T-helper 2 cell (primary cell): Measurements from ENCODE around the gene ABHD14A.

Source experiments
- DNase-seq, 5 experiments: peaks; one replicate each; pipeline versions ENCODE4 v3.0.0 to v3.0.0-alpha.2; 2012 to 2022

The ABHD14A gene

DNA sequence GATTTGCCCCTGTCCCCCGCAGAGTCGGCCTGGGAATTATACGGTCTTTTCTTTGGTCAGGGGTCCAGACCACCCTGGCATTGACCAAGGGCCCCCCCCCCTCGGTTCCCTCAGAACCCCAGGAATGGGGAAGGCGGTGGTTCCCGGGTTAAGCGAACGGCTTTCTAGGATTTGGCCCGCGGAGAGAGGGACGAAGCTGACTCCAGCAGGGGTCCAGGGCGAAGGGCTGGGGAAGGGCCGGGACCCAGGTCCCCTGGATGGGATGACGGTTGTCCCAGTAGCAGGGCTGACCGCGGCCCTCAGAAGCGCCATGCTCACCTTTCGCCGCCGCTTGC, 33.4 kb upstream of the ABHD14A start:
- DNase-seq = no peak

DNA sequence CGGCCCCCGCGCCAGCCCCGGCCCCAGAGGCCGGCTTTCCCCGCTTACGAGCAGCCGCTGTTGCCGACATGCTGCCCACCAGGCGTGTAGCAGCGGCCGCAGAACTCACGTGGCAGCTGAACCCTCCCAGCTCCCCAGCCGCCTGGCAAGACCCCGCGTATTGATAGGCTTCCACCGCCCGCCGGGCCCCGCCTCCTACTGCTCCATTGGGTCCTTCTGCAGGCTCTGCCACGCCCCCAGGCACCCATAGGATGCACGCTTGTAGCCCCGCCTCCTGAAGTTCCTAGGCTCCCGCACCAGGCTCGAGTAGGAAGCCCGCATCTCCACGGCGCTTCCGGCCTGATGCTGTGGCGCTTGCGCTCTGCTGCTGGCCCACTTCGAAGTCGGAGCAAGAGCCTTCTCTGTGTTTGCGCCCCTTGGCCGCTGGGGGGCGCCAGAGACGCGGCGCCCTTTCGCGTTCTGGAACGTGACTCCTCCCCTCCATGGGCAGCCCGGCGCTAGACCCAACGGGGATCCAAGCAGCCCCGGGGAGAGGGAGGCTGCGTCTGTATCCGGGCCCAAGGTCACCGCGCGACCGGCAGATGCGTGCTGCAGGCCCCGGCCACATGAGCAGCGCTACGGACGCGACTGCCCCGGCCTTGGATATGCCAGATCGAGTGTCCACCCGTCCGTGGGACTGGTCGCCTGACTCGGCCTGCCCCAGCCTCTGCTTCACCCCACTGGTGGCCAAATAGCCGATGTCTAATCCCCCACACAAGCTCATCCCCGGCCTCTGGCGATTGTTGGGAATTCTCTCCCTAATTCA, 32.9 kb upstream of the ABHD14A start, which contains the start of the genes PARP3 and RRP9:
Gene PARP3 (plus strand): TSS at position 566 of the 805 bp plus-strand sequence. CDS start 993 bp downstream, outside the sequence.
Gene RRP9 (minus strand): TSS at position 107 of the 805 bp plus-strand sequence. CDS start 37 bp downstream, at position 70.
- peak; percentile 99 to 100 (median 100) for DNase-seq

DNA sequence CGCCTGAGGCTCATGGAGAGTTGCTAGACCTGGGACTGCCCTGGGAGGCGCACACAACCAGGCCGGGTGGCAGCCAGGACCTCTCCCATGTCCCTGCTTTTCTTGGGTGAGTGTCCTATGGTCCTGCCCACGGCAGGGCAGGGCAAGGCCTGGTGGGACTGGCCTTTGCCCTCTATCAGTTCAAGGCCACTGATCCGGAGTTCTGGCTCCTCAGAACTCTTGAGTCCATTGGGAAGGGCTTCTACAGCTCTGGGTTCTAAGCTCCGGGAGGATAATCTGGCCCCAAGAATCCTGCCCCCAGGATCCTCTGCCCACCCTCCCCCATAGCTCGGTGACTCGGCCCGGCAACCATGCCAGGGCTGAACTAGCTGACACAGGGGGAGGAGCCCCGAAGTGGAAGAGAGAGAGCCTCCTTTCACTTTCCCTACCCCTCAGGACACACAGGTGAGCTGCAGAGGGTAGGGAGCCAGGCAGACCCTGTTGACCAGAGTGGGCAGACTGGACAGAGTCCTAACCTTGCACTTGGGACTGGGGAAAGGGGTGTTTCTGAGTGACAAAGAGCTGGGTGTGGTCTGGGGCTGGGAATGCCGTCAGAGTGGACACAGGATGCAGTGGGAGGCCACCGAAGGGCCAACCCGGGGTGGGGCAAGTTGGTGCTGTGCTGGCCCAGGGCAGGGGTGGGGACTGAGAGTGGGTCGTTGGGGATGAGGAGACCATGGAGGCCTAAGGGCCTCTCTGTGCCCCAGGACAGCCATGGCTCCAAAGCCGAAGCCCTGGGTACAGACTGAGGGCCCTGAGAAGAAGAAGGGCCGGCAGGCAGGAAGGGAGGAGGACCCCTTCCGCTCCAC, 32.0 kb upstream of the ABHD14A start:
- DNase-seq = peak in 4 of 5 experiments; percentile 15 to 81 (median 28)

DNA sequence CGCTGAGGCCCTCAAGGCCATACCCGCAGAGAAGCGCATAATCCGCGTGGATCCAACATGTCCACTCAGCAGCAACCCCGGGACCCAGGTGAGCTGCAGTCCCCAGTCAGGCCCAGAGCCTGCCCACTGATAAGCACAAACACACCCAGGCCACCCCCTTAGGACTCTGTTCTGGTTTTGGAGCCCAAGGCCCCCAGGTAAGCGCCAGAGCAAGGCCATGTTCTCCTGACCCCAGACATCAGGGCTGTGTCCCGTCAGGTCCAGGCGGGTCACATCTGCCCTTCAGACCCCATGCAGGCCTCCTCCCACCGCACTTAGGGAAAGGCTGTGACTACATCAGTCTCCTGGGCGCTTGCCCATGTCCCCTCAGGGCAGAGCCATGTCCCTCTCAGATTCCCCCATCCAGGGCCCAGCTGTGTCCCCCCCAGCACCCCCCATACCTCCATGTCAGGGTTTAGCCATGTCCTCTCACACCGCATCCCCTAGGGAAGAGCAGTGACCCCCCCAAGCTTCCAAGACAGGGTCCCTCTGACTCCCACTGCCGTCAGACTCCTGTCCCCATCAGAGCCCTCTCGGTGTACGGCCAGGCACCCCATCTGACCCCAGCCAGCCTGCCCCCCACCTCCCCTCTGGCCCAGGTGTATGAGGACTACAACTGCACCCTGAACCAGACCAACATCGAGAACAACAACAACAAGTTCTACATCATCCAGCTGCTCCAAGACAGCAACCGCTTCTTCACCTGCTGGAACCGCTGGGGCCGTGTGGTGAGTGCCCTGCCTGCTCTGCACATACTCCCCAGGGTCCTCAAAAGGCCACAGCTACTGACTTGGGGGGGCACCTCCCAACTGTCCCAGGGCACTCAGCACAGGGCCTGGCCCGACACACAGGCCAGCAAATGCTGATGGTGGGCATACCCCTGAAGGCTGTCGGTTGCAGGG, 31.1 kb upstream of the ABHD14A start:
- DNase-seq = no peak

DNA sequence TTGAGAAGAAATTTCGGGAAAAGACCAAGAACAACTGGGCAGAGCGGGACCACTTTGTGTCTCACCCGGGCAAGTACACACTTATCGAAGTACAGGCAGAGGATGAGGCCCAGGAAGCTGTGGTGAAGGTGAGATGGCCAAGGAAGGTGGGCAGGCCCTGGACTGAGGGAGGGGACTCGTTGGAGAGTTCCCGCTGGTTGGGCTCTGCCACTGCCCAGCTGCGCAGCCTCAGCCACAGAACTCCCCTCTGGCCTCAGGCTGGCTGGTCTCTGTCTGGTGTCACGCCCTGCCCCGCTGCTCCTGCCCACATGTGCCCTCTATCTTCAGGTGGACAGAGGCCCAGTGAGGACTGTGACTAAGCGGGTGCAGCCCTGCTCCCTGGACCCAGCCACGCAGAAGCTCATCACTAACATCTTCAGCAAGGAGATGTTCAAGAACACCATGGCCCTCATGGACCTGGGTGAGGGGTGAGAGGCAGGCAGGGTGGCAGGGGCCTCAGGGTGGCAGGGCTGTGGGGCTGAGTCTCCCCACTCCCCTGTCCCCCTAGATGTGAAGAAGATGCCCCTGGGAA, 30.3 kb upstream of the ABHD14A start:
- DNase-seq = no peak

DNA sequence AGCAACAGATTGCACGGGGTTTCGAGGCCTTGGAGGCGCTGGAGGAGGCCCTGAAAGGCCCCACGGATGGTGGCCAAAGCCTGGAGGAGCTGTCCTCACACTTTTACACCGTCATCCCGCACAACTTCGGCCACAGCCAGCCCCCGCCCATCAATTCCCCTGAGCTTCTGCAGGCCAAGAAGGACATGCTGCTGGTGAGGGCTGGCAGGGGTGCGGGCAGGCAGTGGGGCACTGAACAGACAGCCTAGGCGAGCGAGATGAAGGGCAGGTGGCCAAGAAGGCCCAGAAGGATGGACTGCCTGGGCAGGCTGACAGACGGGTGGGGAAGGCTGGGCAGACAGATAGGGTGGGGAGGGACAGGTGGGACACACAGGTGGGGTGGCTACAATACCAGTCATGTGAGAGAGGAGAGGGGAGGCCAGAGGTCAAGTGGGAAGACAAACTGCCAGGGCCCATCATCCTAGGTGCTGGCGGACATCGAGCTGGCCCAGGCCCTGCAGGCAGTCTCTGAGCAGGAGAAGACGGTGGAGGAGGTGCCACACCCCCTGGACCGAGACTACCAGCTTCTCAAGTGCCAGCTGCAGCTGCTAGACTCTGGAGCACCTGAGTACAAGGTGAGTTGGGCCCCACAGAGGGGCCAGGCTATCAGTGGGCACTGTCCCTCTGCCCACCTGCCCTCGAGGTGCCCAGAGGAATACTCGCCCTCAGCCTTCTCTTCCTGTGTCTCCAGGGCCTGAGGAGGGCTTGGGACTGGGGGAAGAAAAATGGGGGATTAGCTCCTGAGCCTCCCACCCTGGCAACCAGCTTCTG, 29.6 kb upstream of the ABHD14A start:
- DNase-seq = no peak

DNA sequence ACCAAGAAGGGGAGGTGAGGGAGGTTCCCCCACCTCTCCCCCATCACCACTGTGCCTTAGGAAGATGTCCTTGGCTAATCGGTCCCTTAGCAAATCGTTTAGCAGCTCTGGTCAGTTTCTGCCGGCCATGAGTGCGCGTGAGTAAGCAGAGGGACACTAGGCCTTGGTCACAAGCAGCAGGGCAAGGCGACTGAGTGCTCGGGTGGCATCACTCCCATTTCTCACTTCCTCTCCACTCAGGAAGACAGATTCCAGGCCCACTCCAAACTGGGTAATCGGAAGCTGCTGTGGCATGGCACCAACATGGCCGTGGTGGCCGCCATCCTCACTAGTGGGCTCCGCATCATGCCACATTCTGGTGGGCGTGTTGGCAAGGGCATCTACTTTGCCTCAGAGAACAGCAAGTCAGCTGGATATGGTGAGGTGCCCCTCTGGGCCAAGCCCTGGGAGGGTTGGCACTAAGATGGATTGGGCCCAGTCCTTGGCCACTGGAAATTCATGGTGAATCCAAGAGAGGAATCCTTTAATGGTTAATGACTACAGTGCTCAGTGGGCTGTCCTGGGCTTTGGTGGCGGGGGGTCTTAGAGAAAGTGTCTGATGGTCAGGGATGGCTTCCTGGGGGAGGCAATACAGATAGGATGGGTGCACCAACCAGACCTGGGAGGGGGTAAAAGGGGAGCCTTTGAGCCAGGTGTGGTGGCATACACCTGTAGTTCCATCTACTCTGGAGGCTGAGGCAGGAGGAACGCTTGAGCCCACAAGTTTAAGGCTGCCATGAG, 28.7 kb upstream of the ABHD14A start:
- DNase-seq = no peak

DNA sequence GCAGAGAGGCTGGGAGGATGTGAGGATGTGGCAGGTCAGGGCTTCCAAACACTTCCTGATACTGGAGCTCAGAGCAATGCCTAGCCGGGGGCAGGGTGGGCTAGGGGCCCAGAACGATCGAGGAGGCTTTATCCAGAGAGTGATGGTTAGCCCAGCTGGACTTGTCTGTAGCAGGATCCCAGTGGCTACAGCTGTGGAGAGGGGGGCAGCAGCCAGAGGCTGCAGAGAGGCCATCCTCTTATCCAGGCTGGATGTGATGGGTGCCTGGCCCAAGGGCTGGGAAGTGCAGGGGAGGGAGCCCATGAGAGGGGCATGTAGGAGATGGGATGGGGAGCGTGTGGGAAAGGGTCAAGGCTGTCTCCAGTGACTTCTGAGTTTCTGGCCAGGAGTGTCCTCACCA, 28.1 kb upstream of the ABHD14A start:
- no peak for DNase-seq

DNA sequence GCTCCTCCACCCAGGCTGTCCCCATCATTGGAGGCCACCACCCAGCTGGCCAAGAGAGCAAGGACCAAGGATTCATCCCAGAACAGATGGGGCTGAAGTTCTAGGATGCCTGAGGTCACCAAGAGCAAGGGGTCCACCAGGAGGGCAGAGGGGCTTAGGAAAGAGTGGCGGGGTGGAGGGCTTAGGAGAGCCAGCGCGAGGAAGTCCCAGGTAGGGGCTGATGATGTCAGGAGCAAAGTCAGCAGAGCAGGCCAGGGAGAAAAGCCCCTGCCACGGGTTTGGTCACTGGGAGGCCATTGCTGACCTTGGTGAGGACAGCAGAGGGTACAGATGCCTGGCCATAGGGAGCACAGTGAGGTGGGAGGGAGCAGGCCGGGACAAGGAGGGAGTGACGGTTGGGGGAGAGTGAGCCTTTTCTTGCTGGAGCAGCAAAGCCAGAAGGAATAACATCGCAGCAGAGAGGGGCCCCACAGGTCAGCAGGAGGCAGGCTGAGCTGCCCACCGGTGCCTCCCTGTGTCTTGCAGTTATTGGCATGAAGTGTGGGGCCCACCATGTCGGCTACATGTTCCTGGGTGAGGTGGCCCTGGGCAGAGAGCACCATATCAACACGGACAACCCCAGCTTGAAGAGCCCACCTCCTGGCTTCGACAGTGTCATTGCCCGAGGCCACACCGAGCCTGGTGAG, 27.5 kb upstream of the ABHD14A start:
- DNase-seq = no peak

DNA sequence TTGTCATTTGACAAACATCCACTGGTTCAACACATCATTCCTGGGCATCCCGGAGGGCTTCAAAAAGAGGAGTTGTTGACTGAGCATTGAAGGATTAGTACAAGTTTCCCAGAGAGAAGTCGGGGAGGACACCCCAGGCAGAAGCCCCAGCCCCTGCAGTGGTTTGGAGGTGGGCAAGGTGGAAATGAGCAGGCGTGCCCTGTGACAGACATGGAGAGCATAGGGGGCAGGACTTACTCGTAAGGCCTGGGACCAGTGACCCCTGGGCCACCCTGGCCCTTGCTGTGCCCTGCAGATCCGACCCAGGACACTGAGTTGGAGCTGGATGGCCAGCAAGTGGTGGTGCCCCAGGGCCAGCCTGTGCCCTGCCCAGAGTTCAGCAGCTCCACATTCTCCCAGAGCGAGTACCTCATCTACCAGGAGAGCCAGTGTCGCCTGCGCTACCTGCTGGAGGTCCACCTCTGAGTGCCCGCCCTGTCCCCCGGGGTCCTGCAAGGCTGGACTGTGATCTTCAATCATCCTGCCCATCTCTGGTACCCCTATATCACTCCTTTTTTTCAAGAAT, 26.8 kb upstream of the ABHD14A start:
- no peak for DNase-seq

DNA sequence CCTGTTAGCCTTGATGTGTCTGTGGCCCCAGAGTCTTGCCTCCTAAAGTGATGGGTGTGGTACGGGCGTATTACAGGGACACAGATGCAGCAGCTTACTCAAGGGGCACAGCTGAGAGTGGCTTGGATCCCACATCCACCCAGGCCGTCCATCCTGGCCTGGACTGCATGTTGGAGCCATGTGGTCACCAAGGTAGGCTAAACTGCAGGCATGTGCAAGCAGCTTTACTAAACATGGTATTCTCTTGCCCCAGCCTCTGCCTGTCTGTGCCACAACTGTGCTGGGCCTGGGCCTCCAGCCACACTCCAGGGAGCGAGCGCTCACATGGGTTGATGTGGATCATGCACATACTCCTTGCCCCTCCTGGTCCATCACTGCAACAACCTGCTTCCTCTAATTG, 25.7 kb upstream of the ABHD14A start:
- no peak for DNase-seq

DNA sequence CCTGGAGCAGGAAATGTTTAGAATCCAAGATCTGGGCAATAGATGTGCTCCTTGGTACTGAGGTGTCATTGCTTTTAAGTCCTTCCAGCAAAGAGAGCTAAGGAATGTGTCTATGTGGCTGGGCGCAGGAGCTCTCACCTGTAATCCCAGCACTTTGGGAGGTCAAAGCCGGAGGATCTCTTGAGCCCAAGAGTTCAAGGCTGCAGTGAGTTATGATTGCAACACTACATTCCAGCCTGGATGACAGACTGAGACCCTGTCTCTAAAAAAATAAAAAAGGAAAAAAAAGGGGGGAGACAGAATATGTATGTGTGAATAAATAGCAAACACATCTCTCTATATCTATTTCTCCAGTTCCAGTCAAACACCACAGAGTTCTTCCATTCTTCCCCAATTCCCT, 24.0 kb upstream of the ABHD14A start:
- DNase-seq = no peak

DNA sequence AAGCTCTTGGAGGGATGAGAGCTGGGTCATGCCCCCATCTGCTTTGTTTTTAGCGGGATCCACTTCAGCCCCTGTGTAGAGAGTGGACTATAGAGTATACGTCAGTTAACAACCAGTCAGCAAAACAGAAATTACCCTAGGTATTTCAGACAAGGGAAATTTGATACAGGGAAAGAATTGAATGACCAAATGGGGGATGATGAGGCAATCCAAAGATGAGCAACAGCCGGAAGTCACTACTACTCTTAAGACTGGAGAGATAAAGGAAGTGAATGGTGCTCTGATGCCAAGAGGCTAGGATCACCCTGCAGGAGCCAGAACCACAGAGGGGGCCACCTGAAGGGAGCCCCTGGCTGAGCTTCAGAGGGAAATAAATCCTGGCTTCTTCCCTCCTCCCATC, 21.4 kb upstream of the ABHD14A start:
- no peak for DNase-seq

DNA sequence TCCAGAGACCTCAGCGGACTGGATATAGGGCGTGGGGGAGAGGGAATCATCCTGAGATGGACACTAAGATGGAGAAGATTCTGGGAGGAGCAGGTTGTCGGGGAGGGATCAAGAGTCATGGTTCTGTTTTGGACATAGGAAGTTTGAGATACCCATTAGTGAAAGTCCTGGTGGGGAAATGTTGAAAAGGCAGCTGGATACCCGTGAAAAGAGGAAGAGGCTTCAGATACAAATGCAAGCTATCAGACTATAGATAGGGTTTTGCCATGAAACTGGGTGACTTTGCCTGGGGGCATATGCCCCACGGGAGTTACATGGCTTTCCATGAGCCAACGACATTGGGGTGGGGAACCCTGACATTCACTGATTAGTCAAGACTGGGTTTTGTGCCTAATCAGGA, 20.8 kb upstream of the ABHD14A start:
- no peak for DNase-seq

DNA sequence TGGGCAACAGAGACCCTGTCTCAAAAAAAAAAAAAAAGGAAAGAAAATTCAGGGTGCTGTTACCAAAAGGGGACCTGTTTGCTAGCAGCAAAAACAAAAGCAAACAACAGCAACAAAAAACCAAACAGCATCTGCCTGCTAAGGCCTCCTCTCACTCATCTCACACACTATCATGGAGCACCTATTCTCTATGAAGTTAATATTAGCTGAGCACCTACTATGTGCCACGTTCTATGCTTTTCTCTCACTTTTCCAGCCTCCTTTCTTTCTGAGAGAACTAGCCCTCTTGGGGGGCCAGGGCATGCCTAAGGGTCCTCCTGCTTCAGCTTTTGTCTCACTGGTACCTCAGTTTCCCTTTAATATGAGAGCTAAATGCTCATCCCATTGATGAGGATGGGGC, 20.2 kb upstream of the ABHD14A start:
- no peak for DNase-seq

DNA sequence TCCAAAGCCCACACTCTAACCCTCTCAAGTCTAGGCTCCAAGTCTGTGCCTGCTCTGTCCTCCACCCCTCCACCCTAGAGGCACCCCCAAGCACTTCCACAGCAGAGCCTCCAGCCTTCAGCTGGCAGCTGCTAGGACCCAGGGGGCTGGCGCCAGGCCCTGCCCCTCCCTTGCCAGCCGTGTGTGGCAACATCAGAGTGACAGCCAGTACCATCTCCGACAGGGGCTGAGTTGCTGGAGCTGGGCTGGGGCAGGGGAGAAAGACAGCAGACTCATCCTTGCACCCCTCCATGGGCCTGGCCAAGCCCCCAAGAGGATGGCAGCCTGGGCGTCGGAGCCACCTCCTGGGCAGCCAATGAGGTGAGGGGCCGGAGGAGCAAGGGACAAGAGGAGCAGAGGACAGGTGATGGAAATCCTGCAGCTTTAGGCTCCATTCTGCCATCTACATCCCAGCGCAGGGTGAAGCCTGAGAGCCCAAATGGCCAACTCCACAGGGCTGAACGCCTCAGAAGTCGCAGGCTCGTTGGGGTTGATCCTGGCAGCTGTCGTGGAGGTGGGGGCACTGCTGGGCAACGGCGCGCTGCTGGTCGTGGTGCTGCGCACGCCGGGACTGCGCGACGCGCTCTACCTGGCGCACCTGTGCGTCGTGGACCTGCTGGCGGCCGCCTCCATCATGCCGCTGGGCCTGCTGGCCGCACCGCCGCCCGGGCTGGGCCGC, 19.5 kb upstream of the ABHD14A start, which contains the start of gene GPR62:
Gene GPR62 (plus strand): TSS at position 207 of the 718 bp plus-strand sequence. CDS start 272 bp downstream, at position 479.
- no peak for DNase-seq

DNA sequence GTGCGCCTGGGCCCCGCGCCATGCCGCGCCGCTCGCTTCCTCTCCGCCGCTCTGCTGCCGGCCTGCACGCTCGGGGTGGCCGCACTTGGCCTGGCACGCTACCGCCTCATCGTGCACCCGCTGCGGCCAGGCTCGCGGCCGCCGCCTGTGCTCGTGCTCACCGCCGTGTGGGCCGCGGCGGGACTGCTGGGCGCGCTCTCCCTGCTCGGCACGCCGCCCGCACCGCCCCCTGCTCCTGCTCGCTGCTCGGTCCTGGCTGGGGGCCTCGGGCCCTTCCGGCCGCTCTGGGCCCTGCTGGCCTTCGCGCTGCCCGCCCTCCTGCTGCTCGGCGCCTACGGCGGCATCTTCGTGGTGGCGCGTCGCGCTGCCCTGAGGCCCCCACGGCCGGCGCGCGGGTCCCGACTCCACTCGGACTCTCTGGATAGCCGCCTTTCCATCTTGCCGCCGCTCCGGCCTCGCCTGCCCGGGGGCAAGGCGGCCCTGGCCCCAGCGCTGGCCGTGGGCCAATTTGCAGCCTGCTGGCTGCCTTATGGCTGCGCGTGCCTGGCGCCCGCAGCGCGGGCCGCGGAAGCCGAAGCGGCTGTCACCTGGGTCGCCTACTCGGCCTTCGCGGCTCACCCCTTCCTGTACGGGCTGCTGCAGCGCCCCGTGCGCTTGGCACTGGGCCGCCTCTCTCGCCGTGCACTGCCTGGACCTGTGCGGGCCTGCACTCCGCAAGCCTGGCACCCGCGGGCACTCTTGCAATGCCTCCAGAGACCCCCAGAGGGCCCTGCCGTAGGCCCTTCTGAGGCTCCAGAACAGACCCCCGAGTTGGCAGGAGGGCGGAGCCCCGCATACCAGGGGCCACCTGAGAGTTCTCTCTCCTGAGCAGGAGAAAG, 18.7 kb upstream of the ABHD14A start:
- DNase-seq = peak in 2 of 5 experiments; percentile 22 to 48
